Loucy (cell line): Measurements from ENCODE around the gene ABCC9.

ENCODE experiments used
- H2AFZ ChIP-seq: fragments of 200-600 bp; sonication (generic); 2 replicates; pipeline ENCODE4 v1.6.0; 2016; ENCODE audit warnings: antibody characterized with exemption, mild to moderate bottlenecking, low read length, moderate library complexity
- H3F3A ChIP-seq: fragments of 200-600 bp; 2 replicates; pipeline ENCODE4 v1.6.0; 2016; ENCODE audit warnings: antibody characterized with exemption, low read depth, mild to moderate bottlenecking
- H3K27me3 ChIP-seq: fragments of 200-600 bp; sonication (generic); 2 replicates; pipeline ENCODE4 v1.6.1; 2014; ENCODE audit warnings: low read length, mild to moderate bottlenecking; ENCODE audit not compliant: insufficient read depth, poor library complexity, severe bottlenecking
- H3K36me3 ChIP-seq: fragments of 200-600 bp; sonication (generic); 2 replicates; pipeline ENCODE4 v1.6.1; 2016; ENCODE audit warnings: low read length; ENCODE audit not compliant: insufficient read depth
- H3K4me1 ChIP-seq: fragments of 200-600 bp; sonication (generic); 2 replicates; pipeline ENCODE4 v1.5.1; 2014; ENCODE audit warnings: low read length, mild to moderate bottlenecking; ENCODE audit not compliant: insufficient read depth, poor library complexity, severe bottlenecking
- H3K4me2 ChIP-seq: fragments of 200-600 bp; sonication (generic); 2 replicates; pipeline ENCODE4 v1.6.0; 2014; ENCODE audit warnings: antibody characterized with exemption, low read length, low read depth, mild to moderate bottlenecking; ENCODE audit not compliant: poor library complexity, severe bottlenecking
- H3K4me3 ChIP-seq: fragments of 200-600 bp; sonication (generic); 2 replicates; pipeline ENCODE4 v1.5.1; 2014; ENCODE audit warnings: low read length, mild to moderate bottlenecking, mixed read lengths; ENCODE audit not compliant: poor library complexity, severe bottlenecking
- H3K79me2 ChIP-seq: fragments of 200-600 bp; sonication (generic); 2 replicates; pipeline ENCODE4 v1.6.1; 2014; ENCODE audit warnings: low read length; ENCODE audit not compliant: insufficient read depth
- H3K9ac ChIP-seq: fragments of 200-600 bp; sonication (generic); 2 replicates; pipeline ENCODE4 v1.6.0; 2014; ENCODE audit warnings: mild to moderate bottlenecking, low read depth, low read length, moderate library complexity; ENCODE audit not compliant: poor library complexity, severe bottlenecking
- H3K9me2 ChIP-seq: fragments of 200-600 bp; sonication (generic); replicated peaks from 2 replicates; pipeline ENCODE4 v1.6.1; 2016; ENCODE audit warnings: low read depth, low read length, mixed read lengths
- H3K9me3 ChIP-seq: fragments of 200-600 bp; sonication (generic); 2 replicates; pipeline ENCODE4 v1.6.1; 2014; ENCODE audit warnings: mild to moderate bottlenecking, antibody characterized with exemption, low read length, low read depth; ENCODE audit not compliant: insufficient read depth
- H4K20me1 ChIP-seq: fragments of 200-600 bp; sonication (generic); 2 replicates; pipeline ENCODE4 v1.6.0; 2014; ENCODE audit warnings: antibody characterized with exemption, low read length, mild to moderate bottlenecking; ENCODE audit not compliant: insufficient read depth, poor library complexity, severe bottlenecking
- CTCF ChIP-seq: fragments of 200-600 bp; sonication (generic); conservative IDR thresholded peaks from 2 replicates; pipeline ENCODE4 v1.5.1; 2014; ENCODE audit warnings: mild to moderate bottlenecking, antibody characterized with exemption, low read length
- EZH2phosphoT487 ChIP-seq: fragments of 200-600 bp; IDR thresholded peaks from 2 replicates; pipeline ENCODE4 v1.6.1; 2018; ENCODE audit warnings: antibody characterized with exemption, mild to moderate bottlenecking, moderate library complexity, borderline replicate concordance

Gene ABCC9

GRCh38 chr12:21837847-21838246, 103.4 kb downstream of the ABCC9 start:
- Histone ChIP-seq H2AFZ (no peak overlapping the region), H3K36me3 (no peaks in the 10 kb centered on the region), H3K4me3 (no peak overlapping the region), H3K9me3 (no peaks in the 10 kb centered on the region), H3K27me3 (no peaks in the 10 kb centered on the region), H3K79me2 (no peaks in the 10 kb centered on the region), H3K4me2 (no peak overlapping the region), H3K9me2 (no peaks in the 10 kb centered on the region), H3F3A (no peaks in the 10 kb centered on the region), H3K4me1 (no peaks in the 10 kb centered on the region), H3K9ac (no peak overlapping the region), H4K20me1 (no peaks in the 10 kb centered on the region)
- TF ChIP-seq EZH2phosphoT487 (no peak), CTCF (no peak)

GRCh38 chr12:21831791-21832344, 109.4 kb downstream of the ABCC9 start:
- TF ChIP-seq CTCF (no peak), EZH2phosphoT487 (no peak)
- H3K79me2 ChIP-seq: no peaks in the 10 kb centered on the region
- H3K4me3 ChIP-seq: no peak overlapping the region
- H3K9me3 ChIP-seq: no peaks in the 10 kb centered on the region
- no peaks in the 10 kb centered on the region for H3F3A ChIP-seq
- H3K36me3 ChIP-seq: no peaks in the 10 kb centered on the region
- H2AFZ ChIP-seq: no peak overlapping the region
- H3K27me3 ChIP-seq: no peaks in the 10 kb centered on the region
- no peaks in the 10 kb centered on the region for H3K4me1 ChIP-seq
- H3K9me2 ChIP-seq: no peaks in the 10 kb centered on the region
- no peak overlapping the region for H3K4me2 ChIP-seq
- H4K20me1 ChIP-seq: no peaks in the 10 kb centered on the region
- no peak overlapping the region for H3K9ac ChIP-seq

DNA sequence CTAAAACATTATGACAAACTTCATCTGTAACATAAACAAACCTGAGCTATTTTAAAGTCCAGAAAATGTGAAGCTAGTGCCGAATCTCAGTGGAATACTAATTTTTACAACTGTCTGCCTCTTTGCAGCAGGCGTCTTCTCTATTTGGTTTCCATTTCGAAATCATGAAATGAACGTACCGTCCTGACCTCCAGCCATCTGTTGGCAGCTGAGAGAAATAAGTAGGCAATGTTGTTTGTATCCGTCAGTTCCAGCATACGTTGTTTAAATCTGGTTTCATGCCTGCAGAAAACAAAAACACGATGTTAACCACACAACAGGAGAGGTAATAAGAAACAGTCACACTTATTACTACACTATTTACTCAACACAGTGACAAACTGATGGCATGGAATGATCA, 112.4 kb downstream of the ABCC9 start:
- H2AFZ ChIP-seq: no peak overlapping the region
- TF ChIP-seq EZH2phosphoT487 (no peak), CTCF (no peak)
- H3K9me2 ChIP-seq: no peaks in the 10 kb centered on the region
- no peak overlapping the region for H3K4me2 ChIP-seq
- no peaks in the 10 kb centered on the region for H3K9me3 ChIP-seq
- H3K4me3 ChIP-seq: no peak overlapping the region
- H4K20me1 ChIP-seq: no peaks in the 10 kb centered on the region
- H3K9ac ChIP-seq: no peak overlapping the region
- H3F3A ChIP-seq: no peaks in the 10 kb centered on the region
- no peaks in the 10 kb centered on the region for H3K4me1 ChIP-seq
- no peaks in the 10 kb centered on the region for H3K79me2 ChIP-seq
- H3K27me3 ChIP-seq: no peaks in the 10 kb centered on the region
- H3K36me3 ChIP-seq: no peaks in the 10 kb centered on the region
